Measurements from ENCODE around the gene MGAT1.
"Not testable (repeated sequence)": the region's sequence is repeated elsewhere in the genome, so short reads cannot be mapped to it uniquely, and the experiment has no call there.

MGAT1 gene

DNA sequence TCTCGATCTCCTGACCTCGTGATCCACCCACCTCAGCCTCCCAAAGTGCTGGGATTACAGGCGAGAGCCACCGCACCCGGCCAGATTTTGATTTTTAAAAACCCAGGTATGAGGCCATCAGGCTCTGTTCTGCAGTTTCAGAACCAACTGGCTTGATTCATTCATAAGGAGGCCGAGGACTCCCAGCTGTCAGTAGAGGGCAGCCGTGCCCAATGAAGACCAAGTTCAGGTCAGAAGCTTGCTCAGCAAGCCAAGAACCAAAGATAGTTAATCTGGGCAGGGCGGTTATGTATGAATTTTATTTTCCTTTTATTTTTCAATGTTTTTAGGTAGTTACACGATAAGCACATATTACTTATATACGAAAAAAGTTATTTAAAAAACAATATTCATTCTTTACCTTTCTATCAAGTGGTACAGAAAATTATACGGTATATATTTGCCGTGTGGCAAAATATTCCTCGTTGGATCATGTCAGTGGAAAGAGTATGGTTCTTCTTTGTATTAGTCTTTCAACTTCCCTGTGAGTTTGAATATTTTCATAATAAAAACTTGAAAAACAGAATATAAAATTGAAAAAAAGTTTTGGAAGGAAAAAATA lies 18.0 kb downstream of the MGAT1 start:
- no peak for DNase-seq

DNA sequence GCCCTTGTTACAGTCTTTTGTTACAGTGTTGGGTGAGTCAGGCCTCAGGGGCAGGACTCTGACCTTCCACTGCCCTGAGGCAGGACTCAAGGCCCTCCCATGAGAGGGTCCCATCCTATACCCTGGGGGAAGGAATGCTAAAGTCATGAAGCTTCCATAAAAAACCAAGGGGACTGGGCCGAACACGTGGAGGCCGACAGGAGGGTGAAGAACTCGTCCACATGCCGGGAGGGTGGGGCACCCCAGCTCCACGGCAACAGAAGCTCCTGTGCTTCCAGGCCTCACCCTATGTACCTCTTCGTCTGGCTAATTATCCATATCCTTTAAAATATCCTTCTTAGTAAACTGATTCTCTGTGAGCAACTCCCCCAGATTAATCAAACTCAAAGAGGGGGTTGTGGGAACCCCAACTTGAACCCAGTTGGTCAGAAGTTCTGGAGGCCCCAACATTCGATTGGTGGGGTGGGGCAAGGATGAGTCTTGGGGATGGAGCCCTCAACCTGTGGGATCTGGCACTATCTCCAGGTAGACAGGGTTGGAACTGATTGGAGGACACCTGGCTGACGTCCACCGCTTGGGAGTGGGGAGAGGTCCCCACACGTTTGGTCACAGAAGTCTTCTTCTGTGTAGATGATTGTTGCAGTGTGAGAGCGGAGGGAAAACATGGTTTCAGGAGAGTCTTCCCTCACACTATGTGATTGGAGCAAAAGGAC lies 19.1 kb downstream of the MGAT1 start:
- no peak for DNase-seq

DNA sequence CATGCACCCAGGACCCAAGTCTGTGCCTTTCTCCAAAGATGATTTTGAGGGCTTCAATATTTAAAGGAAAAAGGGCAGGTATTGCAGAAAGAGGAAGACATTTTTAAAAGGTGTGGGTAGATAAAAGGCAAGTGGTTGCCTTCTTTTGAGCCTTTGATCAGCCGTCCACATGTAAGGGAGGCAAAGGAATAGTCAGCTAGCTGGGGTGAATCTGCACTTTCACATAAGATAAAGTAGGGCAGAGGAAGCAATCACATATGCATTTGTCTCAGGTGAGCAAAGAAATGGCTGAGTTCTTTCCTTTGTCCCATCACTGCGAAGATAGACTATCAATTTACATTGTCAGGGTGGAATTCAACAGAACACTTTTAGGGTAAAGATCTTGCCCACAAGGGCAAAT lies 19.9 kb downstream of the MGAT1 start:
- no peak for DNase-seq

DNA sequence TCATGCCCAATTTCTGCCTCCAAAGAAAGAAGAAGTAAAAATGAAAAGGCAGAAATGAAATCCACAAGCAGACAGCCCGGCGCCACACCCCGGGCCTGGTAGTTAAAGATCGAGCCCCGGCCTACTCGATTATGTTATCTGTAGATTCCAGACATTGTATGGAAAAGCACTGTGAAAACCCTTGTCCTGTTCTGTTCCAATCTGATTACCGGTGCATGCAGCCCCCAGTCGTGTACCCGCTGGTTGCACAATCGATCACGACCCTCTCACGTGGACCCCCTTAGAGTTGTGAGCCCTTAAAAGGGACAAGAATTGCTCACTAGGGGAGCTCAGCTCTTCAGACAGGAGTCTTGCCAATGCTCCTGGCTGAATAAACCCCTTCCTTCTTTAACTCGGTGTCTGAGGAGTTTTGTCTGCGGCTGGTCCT lies 20.7 kb downstream of the MGAT1 start:
- not testable (repeated sequence) for DNase-seq

DNA sequence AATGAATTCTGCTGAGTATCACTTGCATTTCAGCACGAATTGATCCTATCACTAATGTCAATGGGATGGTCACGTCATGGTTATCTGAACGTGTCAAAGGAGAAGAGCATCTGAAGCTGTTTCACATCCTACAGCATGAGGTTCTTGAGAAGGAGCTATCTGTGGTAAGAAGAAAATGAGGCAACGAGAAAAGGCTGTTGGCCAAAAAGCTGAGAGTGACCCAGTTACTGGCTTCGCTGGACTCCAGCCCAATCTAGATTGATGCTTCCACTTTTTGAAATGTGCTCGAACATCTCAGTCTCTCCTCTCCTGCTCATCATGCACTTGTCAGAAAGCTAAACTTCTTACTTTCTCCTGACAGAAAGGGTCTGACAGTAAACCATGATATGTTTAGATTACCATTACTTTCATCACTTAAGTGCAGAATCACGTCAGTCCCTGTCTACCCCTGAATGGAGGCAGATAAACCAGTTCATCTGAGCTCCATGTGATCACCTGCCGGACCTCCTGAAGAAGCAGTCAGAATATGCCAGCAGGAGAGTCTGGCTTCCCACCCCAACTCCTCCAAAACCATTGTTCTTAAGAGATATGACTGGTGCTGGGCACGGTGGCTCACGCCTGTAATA lies 22.5 kb downstream of the MGAT1 start:
- no peak for DNase-seq

DNA sequence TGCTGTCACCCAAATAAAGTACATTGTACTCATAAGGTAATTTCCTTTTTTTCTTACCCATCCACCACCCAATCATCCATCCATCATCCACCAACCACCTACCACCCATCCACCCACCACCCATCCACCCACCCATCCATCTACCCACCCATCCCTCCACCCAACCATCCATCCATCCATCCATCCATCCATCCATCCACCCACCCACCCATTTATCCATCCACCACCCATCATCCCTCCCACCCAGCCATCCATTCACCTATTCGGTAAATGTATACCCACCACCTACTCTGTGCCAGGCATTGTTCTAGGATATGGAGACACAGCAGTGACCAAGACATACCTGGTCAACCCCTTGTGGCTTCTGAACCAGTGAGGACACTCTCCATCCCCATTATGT lies 25.1 kb downstream of the MGAT1 start:
- no peak for DNase-seq

DNA sequence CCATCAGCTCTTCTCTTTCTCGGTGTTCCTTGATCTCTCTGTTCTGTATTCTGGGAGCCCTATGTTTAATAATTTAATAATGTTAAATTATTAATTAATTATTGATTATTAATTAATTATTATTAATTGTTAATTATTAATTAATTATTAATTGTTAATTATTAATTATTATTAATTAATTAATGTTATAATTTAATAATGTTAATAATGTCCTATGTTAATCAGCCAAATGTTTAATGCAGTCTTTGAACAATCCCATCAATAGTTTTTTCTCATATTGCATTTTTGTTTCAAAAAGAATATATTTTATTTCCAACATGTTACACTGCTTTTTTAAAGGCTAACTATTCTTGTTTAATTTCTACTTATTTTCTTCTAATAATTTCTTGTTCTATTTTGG lies 26.2 kb downstream of the MGAT1 start:
- no peak for DNase-seq

DNA sequence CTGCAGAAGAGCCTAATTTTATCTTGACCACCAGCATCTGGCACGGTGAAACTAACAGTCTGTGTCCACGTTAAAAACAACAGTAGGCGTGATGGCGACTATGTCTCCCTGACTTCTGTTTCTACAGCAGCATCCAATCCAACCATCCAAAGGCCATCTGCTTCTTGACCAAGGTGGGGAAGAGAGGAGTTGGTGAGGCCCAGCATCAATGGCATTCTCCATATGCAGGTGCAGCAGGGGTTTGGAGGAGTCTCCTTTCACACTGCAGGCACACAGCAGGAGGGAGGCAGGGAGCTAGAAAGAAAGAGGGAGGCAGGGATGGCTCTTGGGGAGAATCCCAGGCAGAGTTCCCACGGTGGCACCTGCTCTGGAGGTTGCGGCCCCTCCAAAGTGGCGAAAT lies 27.0 kb downstream of the MGAT1 start:
- DNase-seq, result no peak

DNA sequence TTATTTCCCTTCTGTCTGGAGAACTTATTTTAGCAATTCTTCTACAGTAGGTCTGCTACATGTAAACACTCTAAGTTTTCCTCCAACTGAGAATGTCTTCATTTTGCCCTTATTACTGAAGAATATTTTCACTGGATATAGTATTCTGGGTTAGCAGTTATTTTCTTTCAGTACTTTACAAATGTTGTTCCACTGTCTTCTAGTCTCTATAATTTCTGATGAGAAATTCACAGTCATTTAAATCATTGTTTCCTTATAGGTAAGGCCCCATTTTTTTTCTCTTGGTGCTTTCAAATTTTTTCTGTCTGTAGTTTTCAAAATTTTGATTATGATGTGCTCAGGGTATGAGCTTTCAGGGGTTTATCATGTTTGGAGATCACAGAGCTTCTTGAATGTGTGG lies 30.8 kb downstream of the MGAT1 start:
- no peak for DNase-seq

DNA sequence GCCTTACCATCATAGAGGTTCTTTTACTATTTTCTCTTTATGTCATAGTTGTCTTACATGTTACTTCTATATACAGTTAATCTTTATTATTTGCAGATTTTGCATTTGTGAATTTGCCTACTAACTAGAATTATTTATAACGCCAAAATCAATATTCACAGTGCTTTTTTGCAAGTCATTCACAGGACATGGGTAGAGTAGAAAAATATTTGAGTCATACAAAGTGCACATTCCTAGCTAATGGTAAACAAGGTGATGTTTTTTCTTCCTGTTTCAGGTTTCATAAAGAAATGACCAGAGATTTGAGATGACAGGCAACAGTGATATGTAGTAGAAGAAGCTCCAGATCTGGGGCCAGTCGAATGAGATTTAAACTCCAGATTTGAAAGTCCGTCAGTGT lies 32.8 kb downstream of the MGAT1 start:
- DNase-seq, result no peak

DNA sequence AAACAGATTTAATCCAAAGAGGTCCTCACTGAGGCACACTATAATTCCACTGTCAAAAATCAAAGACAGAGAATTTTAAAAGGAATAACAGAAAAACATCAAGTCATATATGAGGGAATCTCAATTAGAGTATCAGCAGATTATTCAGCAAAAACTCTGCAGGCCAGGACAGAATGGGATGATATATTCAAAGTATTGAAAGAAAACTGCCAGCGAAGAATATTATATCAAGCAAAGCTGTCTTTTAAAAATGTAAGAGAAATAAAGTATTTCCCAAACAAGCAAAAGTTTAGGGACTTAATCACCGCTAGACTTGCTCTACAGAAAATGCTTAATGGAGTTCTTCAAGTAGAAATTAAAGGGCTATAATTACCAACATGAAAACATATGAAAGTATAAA lies 47.0 kb downstream of the MGAT1 start:
- no peak for DNase-seq

DNA sequence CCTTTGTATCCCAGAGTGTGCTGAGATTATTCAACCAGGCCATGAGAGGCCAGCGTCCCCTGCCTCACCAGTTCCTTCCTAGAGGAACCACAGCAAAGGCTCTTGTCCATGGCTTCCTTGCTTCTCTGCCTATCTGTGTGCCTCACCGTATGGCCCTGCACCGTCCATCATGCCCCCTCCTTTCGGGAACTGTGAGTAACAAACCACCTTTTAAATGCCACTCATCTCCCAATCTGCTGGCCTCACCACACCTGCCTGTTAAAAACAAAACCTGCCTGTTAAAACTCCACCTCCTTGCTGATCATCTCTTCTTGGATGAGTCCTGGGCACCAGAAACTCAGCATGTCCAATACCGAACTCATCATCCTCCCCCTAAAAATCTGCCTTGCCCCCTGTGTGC lies 58.4 kb downstream of the MGAT1 start:
- no peak for DNase-seq

DNA sequence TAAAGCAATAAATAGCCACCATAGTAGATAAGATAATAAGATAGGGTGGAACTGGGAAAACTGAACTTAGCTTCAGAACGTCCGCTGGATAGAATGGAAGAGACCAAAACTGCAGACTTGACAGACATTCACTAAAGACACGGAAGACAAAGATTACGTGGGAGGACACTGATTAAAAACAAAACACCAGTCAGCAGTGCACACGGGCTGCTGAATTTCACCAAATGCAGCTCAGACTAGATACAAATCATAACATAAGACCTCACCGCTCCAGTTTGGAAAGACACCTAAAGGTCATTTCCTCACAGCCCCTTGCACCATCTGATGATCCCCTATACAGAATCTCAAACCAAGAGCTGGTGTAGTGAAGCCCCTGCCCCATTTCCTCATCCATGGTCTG lies 59.9 kb downstream of the MGAT1 start:
- no peak for DNase-seq

DNA sequence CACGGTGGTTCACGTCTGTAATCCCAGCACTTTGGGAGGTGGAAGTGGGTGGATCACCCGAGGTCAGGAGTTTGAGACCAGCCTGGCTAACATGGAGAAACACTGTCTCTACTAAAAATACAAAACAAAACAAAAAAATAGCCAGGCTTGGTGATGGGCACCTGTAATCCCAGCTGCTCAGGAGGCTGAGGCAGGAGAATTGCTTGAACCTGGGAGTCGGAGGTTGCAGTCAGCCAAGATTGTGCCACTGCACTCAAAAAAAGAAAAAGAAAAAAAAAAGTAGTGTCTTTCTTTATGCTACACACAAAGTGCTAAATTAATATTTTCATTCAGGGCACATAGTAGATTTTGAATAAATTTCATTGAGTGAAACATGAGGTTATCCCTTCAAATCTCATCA lies 61.7 kb downstream of the MGAT1 start:
- DNase-seq, result not testable (repeated sequence)

DNA sequence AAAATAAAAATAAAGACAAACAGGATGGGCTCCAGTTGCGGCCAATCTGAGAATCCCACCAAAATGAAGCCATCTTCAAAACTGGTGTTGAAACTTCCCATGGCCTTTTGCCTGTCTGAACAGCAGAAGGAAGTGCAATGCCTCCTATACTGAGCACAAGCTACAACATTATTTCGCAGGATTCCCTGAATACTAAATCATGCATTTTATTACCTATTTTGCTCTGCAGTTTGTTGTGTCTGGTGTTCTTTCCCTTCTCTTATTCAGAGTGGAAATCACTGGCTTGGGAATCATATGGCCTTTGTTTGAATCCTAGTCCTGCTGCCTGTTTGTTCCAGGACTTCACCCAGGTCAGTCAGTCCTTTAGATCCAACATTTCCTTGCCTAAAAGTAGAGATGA lies 62.6 kb downstream of the MGAT1 start, which contains the start of gene OR2Y1:
OR2Y1 (minus strand) TSS at position 101 of the 400 bp plus-strand sequence; CDS start at position 101, 0 bp downstream.
- no peak for DNase-seq

DNA sequence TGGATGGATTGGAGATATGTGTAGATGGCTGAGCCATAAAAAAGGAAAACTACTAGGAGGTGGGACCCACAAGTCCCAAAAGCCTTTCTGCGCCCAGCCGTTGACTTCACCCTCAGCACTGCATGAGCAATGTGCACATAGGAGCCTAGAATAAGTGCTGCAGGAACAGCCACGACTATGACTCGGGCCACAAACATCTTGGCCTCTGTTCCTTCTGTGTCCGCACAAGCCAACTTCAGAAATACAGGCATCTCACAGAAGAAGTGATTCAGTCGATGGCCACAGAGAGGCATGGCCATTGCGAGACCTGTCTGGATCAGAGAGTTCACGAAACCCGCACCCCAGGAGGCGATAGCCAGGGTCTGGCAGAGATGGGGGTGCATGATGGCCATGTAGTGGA lies 63.3 kb downstream of the MGAT1 start:
- DNase-seq, result no peak

DNA sequence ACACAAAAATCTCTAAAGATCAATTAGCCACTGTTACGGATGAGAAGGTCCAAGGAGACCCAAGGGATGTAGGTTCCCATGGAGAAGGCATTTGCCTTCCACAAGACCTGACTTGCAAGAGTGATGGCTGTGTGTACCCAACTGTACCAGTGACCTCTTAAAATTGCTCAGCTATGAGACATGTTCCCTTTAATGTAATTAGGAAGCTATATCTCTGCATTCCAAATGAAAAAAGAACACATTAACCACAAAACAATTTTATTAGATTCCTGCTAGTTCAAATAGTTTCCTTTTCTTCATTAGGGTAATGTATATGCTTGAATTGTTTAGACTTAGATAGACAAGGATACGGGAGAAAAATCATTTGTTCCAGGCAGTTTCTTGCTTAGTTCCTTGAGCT lies 66.1 kb downstream of the MGAT1 start:
- no peak for DNase-seq
